Endodermal cell (in vitro differentiated cells): Measurements from ENCODE around the gene TEX51. TPM values are rescaled to one million over a fixed set of nuclear protein-coding genes. Genes with fewer than 3 reads are reported as not detected.

Experiments used
- DNase-seq: peaks from one replicate; pipeline ENCODE4 v3.0.0-alpha.2; 2017
- H3K27ac ChIP-seq: 2 replicates; pipeline ENCODE4 v1.5.1; 2013; ENCODE audit warnings: mild to moderate bottlenecking, low read depth, low read length, moderate library complexity
- H3K27me3 ChIP-seq: 2 replicates; pipeline ENCODE4 v1.6.1; 2013; ENCODE audit warnings: mild to moderate bottlenecking, low read length, moderate library complexity; ENCODE audit not compliant: insufficient read depth, control insufficient read depth, poor library complexity, severe bottlenecking
- H3K36me3 ChIP-seq: 2 replicates; pipeline ENCODE4 v1.7.0; 2013; ENCODE audit warnings: mild to moderate bottlenecking, low read length, moderate library complexity; ENCODE audit not compliant: control insufficient read depth, insufficient read depth
- H3K4me1 ChIP-seq: one replicate; pipeline ENCODE4 v1.7.0; 2013; ENCODE audit warnings: low read length; ENCODE audit not compliant: control insufficient read depth, insufficient read depth
- H3K4me3 ChIP-seq: 2 replicates; pipeline ENCODE4 v1.5.1; 2013; ENCODE audit warnings: mild to moderate bottlenecking, low read length, moderate library complexity
- H3K9ac ChIP-seq: 2 replicates; pipeline ENCODE4 v1.6.1; 2013; ENCODE audit warnings: mild to moderate bottlenecking, low read length, moderate library complexity; ENCODE audit not compliant: poor library complexity, severe bottlenecking; ENCODE audit errors: extremely low read depth
- H3K9me3 ChIP-seq: 2 replicates; pipeline ENCODE4 v1.6.1; 2013; ENCODE audit warnings: mild to moderate bottlenecking, low read length, moderate library complexity; ENCODE audit not compliant: control insufficient read depth
- H3K27ac Mint-ChIP-seq: 2 replicates; pipeline ENCODE4 v1.8.0; 2020; ENCODE audit warnings: mixed read lengths
- H3K27me3 Mint-ChIP-seq: 2 replicates; pipeline ENCODE4 v1.8.0; 2021; ENCODE audit warnings: mild to moderate bottlenecking, mixed read lengths; ENCODE audit not compliant: insufficient read depth
- H3K36me3 Mint-ChIP-seq: 2 replicates; pipeline ENCODE4 v1.8.0; 2020; ENCODE audit warnings: low read depth, mixed read lengths
- H3K4me1 Mint-ChIP-seq: 2 replicates; pipeline ENCODE4 v1.8.0; 2020; ENCODE audit warnings: mixed read lengths
- H3K4me3 Mint-ChIP-seq: 2 replicates; pipeline ENCODE4 v1.8.0; 2020; ENCODE audit warnings: mild to moderate bottlenecking, moderate library complexity, mixed read lengths
- H3K9me3 Mint-ChIP-seq: 2 replicates; pipeline ENCODE4 v1.8.0; 2020; ENCODE audit warnings: mild to moderate bottlenecking, mixed read lengths
- CTCF ChIP-seq: fragments of 200-600 bp; sonication (generic); conservative IDR thresholded peaks from 2 replicates; pipeline ENCODE4 v1.5.0; 2021; ENCODE audit warnings: antibody characterized with exemption, mild to moderate bottlenecking
- WGBS, 2 experiments: methylation state at CpG; one replicate each; pipeline versions ENCODE4 v1.1.5 to v1.1.7; 2013; ENCODE audit warnings: missing lambda C conversion rate in 2 of 2, mixed read lengths in 1 of 2; ENCODE audit not compliant: insufficient coverage in 1 of 2, insufficient read length in 1 of 2; 5-methylcytosine and 5-hydroxymethylcytosine counted together
- total RNA-seq, 2 donors: library from RNA; stranded (reverse); fragmentation: NEBNext Ultra II Directional in 1 of 2; extraction: Animal tissue kit (Norgen Biotek cat#: 25700) in 1 of 2; gene quantifications; 2 replicates in 1 of 2; 3 replicates in 1 of 2; pipeline ENCODE4 v1.2.1, GENCODE V29; 2021

The TEX51 gene
- total RNA-seq, 2 donors from 2014 or later: not detected

- H3K27ac Mint-ChIP-seq: no peak overlapping the region
- peak; percentile 37 for DNase-seq
- no peak overlapping the region for H3K4me3 Mint-ChIP-seq
- H3K36me3 Mint-ChIP-seq: no peaks in the 10 kb centered on the region
- Histone ChIP-seq H3K9me3 (no peaks in the 10 kb centered on the region), H3K9ac (no peak overlapping the region), H3K4me3 (no peak overlapping the region), H3K4me1 (peaks cover 3% of the 10 kb centered on the region), H3K27ac (no peak overlapping the region), H3K27me3 (no peaks in the 10 kb centered on the region), H3K36me3 (no peaks in the 10 kb centered on the region)
- TF ChIP-seq CTCF: no peak
- H3K9me3 Mint-ChIP-seq: no peaks in the 10 kb centered on the region
- peaks cover 14% of the 10 kb centered on the region for H3K27me3 Mint-ChIP-seq
- 95 to 100% methylated on average over 4 to 5 of the region's 5 CpGs for WGBS, 2 experiments
- H3K4me1 Mint-ChIP-seq: peaks cover 7% of the 10 kb centered on the region
These were observed 8.6 kb upstream of the TEX51 start for GRCh38 chr2:126890136-126890510.

- Histone ChIP-seq H3K4me1 (peaks cover 3% of the 10 kb centered on the region), H3K4me3 (no peak overlapping the region), H3K9ac (no peak overlapping the region), H3K36me3 (no peaks in the 10 kb centered on the region), H3K9me3 (no peaks in the 10 kb centered on the region), H3K27ac (no peak overlapping the region), H3K27me3 (no peaks in the 10 kb centered on the region)
- Mint-ChIP-seq H3K27me3 (peaks cover 14% of the 10 kb centered on the region), H3K4me1 (peaks cover 7% of the 10 kb centered on the region), H3K27ac (no peak overlapping the region), H3K9me3 (no peaks in the 10 kb centered on the region), H3K36me3 (no peaks in the 10 kb centered on the region), H3K4me3 (no peak overlapping the region)
- DNase-seq: peak; percentile 24
- TF ChIP-seq CTCF: no peak
- WGBS, 2 experiments: 89 to 97% methylated on average over 8 to 12 of the region's 12 CpGs
These were observed 7.9 kb upstream of the TEX51 start for GRCh38 chr2:126890551-126891450.

- no peaks in the 10 kb centered on the region for H3K36me3 Mint-ChIP-seq
These were observed 6.8 kb upstream of the TEX51 start for GRCh38 chr2:126891681-126892500.

More at GRCh38 chr2:126891681-126892500, 6.8 kb upstream of the TEX51 start:
- Histone ChIP-seq H3K4me3 (no peak overlapping the region), H3K9ac (no peak overlapping the region), H3K27ac (no peak overlapping the region), H3K9me3 (no peaks in the 10 kb centered on the region), H3K36me3 (no peaks in the 10 kb centered on the region), H3K27me3 (no peaks in the 10 kb centered on the region), H3K4me1 (peaks cover 3% of the 10 kb centered on the region)
- Mint-ChIP-seq H3K4me3 (no peak overlapping the region), H3K27me3 (peaks cover 9% of the 10 kb centered on the region), H3K9me3 (no peaks in the 10 kb centered on the region), H3K4me1 (peaks cover 3% of the 10 kb centered on the region), H3K27ac (no peak overlapping the region)
- WGBS, 2 experiments: 83 to 88% methylated on average over 8 to 10 of the region's 10 CpGs
- DNase-seq: peak; percentile 80
- no peak for TF ChIP-seq CTCF
